Measurements from ENCODE around the gene MOGAT2. TPM values are rescaled to one million over a fixed set of nuclear protein-coding genes. Genes with fewer than 3 reads are reported as not detected.

Gene MOGAT2
- total and polyA plus RNA-seq, 4 donors, result 0.15 to 13.4 TPM; not detected in 2

DNA sequence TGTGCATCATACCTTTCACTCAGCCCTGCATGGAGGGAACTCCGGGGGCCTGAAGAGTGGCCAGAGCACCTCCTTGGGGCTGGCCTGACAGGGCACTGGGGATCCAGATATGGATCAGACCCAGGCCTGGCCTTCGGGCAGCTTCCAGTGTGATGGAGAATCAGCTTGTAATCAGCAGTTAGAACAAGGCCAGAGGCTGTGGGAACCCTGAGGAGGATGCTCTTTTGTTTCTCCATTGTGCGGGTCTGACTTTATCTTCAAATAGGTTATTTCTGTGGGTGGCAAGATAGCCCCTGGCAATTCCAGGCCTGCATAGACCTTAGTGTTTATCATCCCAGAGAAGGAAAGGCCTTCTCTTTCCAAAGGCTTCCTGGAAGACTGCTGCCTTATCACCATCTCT lies 63.2 kb downstream of the MOGAT2 start:
- intact Hi-C loops (cut with DNase I), result no loop called here
- ATAC-seq (ENCODE audit: low FRiP score), result no peak
- no peaks in the 10 kb centered on the region for H3K27me3 ChIP-seq (ENCODE audit: control insufficient read depth in 1 of 2, insufficient read depth in 2 of 2, low read length in 1 of 2)
- peak in 1 of 2 donors; percentile 32 for DNase-seq
- H3K36me3 ChIP-seq (ENCODE audit: control insufficient read depth in 1 of 2, insufficient read depth in 2 of 2, low read length in 1 of 2), result no peaks in the 10 kb centered on the region
- H3K27ac ChIP-seq (ENCODE audit: low read depth in 1 of 2, low read length in 2 of 2), result no peak overlapping the region
- H3K4me1 ChIP-seq (ENCODE audit: control insufficient read depth in 1 of 2, insufficient read depth in 2 of 2, low read length in 2 of 2), result no peaks in the 10 kb centered on the region
- H3K9me3 ChIP-seq (ENCODE audit: control insufficient read depth, low read length), result no peaks in the 10 kb centered on the region
- WGBS, 2 donors, result 88 to 94% methylated on average over 3 of the region's 3 CpGs
- no peak overlapping the region for H3K4me3 ChIP-seq (ENCODE audit: low read length in 2 of 2)

DNA sequence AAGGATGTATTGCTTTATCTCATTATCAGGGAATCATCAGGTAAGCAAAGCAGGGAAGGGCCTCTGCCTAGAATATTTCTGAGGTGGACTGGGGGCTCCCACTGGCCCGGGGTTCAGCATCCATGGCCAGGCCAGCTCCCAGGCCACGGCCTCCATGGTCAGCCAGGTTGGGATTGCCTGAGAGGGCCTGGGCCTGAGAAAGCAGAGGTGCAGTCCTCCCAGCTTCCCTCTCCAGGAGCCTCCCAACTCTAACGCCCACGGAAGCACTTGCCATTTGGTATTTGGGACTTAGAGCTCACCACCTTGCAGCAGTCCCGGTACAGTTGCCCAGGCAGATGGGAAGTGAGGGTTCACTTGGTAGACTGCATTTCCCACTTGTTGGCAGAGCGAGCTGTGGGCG lies 63.7 kb downstream of the MOGAT2 start:
- intact Hi-C loops (cut with DNase I), result no loop called here
- WGBS, 2 donors, result 93 to 97% methylated on average over 7 of the region's 7 CpGs

DNA sequence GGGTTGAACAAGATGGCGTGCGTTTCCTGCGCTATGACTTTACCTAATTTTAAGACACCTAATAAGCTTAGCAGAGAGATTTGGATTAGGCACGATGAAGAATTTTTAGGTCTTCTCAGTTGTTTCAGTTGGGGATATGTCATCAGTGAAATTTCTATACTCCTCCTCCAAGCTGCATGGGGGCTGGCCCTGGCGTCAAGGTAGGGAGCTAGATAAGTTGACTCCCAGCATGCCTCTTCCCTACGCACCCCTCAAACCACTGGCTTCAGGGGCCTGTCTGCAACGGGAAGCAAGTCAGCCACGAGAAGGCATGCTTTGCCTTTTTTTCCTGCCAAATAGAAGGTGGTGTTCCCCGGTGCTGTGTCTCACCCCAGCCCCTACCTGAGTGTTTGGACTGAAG lies 64.2 kb downstream of the MOGAT2 start:
- 91 to 94% methylated on average over 9 of the region's 9 CpGs for WGBS, 2 donors

More for the DNA sequence above, 63.7 kb downstream of the MOGAT2 start:
- Histone ChIP-seq H3K36me3 (ENCODE audit: control insufficient read depth in 1 of 2, insufficient read depth in 2 of 2, low read length in 1 of 2) (no peaks in the 10 kb centered on the region), H3K4me1 (ENCODE audit: control insufficient read depth in 1 of 2, insufficient read depth in 2 of 2, low read length in 2 of 2) (no peaks in the 10 kb centered on the region), H3K4me3 (ENCODE audit: low read length in 2 of 2) (no peak overlapping the region), H3K9me3 (ENCODE audit: control insufficient read depth, low read length) (no peaks in the 10 kb centered on the region), H3K27ac (ENCODE audit: low read depth in 1 of 2, low read length in 2 of 2) (no peak overlapping the region), H3K27me3 (ENCODE audit: control insufficient read depth in 1 of 2, insufficient read depth in 2 of 2, low read length in 1 of 2) (no peaks in the 10 kb centered on the region)
- ATAC-seq (ENCODE audit: low FRiP score), result no peak
- peak; percentile 17 to 34 for DNase-seq

More for the DNA sequence above, 64.2 kb downstream of the MOGAT2 start:
- Histone ChIP-seq H3K36me3 (ENCODE audit: control insufficient read depth in 1 of 2, insufficient read depth in 2 of 2, low read length in 1 of 2) (no peaks in the 10 kb centered on the region), H3K4me3 (ENCODE audit: low read length in 2 of 2) (no peak overlapping the region), H3K4me1 (ENCODE audit: control insufficient read depth in 1 of 2, insufficient read depth in 2 of 2, low read length in 2 of 2) (no peaks in the 10 kb centered on the region), H3K27me3 (ENCODE audit: control insufficient read depth in 1 of 2, insufficient read depth in 2 of 2, low read length in 1 of 2) (no peaks in the 10 kb centered on the region), H3K9me3 (ENCODE audit: control insufficient read depth, low read length) (no peaks in the 10 kb centered on the region), H3K27ac (ENCODE audit: low read depth in 1 of 2, low read length in 2 of 2) (no peak overlapping the region)
- ATAC-seq (ENCODE audit: low FRiP score), result no peak
- intact Hi-C loops (cut with DNase I), result no loop called here
- DNase-seq, result peak in 1 of 2 donors; percentile 12

Other genes with a start within 250 kb of the MOGAT2 start
- gene GDPD5, start 191.9 kb upstream of the MOGAT2 start, total RNA-seq, result 10 to 100 TPM; 29.4 to 53.0 TPM
- gene GDPD5, start 191.9 kb upstream of the MOGAT2 start, polyA plus RNA-seq, result 10 to 100 TPM in 1 of 2 donors, 1 to 10 TPM in 1; 3.5 to 38.9 TPM
- 100 to 1,000 TPM; 206 to 256 TPM for gene SERPINH1, start 155.6 kb upstream of the MOGAT2 start, total RNA-seq
- gene SERPINH1, start 155.6 kb upstream of the MOGAT2 start, polyA plus RNA-seq, result 100 to 1,000 TPM in 1 of 2 donors, 10 to 100 TPM in 1; 59.4 to 112 TPM
- gene MAP6, start 48.8 kb upstream of the MOGAT2 start, total RNA-seq, result 10 to 100 TPM in 1 of 2 donors, 1 to 10 TPM in 1; 8.8 to 13.8 TPM
- 10 to 100 TPM in 1 of 2 donors, 1 to 10 TPM in 1; 6.4 to 16.7 TPM for gene MAP6, start 48.8 kb upstream of the MOGAT2 start, polyA plus RNA-seq
- 1 to 10 TPM; 2.3 to 4.4 TPM for gene DGAT2, start 50.9 kb downstream of the MOGAT2 start, total RNA-seq
- gene DGAT2, start 50.9 kb downstream of the MOGAT2 start, polyA plus RNA-seq, result under 1 TPM; 0.41 to 0.63 TPM
- gene UVRAG, start 97.4 kb downstream of the MOGAT2 start, total RNA-seq, result 10 to 100 TPM; 27.0 to 47.0 TPM
- gene UVRAG, start 97.4 kb downstream of the MOGAT2 start, polyA plus RNA-seq, result 10 to 100 TPM in 1 of 2 donors, 1 to 10 TPM in 1; 7.9 to 13.3 TPM

Measured in aorta (tissue), 5 donors.